ENCODE measurements around the gene ABCC12.

The ABCC12 gene

DNA sequence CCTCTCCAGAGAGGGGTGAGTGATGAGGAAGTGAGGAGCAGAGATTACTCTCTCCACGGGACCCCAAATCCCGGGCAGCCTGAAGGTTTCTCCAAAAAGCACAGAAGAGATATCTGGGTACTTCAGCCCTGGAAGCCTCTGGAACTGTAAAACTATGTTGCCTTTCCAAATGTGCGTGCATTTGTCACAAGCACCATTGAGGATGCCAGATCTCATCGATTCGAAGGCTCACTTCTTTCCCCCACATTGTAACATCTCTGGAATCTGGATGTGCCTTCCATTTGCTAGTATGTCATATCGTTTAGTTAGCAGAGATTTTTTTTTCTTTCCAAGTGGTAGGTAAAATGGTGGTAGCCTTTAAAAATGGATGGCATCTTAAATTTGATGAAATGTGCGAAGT lies 45.8 kb downstream of the ABCC12 start:
- in situ Hi-C loops (cut with MboI; ENCODE audit: low sequenced_read_pairs): no loop called here

GRCh38 chr16:48109475-48109874 lies 46.3 kb downstream of the ABCC12 start:
- in situ Hi-C loops (cut with MboI; ENCODE audit: low sequenced_read_pairs): no loop called here

DNA sequence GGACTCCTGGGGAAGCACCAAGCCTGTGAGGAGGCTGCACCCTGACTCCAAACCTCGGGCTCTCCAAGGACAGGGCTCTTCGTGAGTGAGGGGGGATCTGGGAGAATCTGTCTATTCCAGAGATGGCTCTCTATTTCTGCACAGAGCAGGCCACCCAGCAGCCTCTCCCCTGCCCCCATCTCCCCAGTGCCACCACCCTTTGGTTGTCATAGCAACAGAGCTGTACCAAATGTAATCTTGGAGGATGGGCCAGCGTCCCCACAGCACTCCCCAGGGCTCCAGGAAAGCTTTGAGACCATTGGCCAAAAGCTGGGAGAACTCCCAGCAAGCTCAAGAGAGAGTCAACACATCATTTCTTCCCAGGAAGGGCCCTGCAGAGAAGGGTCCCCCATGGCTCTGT lies 49.3 kb downstream of the ABCC12 start:
- in situ Hi-C loops (cut with MboI; ENCODE audit: low sequenced_read_pairs): no loop called here

Measured in HL-60/S4 treated with retinoic acid at 250 ng/mL for 4 days and 3 days (cell line).